Measurements from ENCODE around the gene RHNO1.
"Not testable (repeated sequence)": the region's sequence is repeated elsewhere in the genome, so short reads cannot be mapped to it uniquely, and the experiment has no call there.

Gene RHNO1

DNA sequence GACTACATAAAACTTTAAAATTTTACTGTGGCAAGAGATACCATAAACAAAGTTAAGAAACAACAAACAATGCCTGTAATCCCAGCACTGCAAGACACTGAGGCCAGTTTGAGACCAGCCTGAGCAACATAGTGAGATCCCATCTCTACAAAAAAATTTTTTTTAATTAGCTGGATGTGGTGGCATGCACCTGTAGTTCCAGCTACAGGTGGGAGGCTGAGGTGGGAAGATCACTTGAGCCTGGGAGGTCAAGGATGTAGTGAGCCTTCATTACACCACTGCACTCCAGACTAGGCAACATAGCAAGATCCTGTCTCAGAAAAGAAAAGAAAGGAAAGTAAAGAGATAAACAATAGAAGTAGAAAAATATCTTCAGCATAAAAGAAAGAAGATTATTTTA is 16.9 kb upstream of the RHNO1 start:
- no peak for DNase-seq

GRCh38 chr12:2862876-2863275 is 14.1 kb upstream of the RHNO1 start:
- no peak for DNase-seq

GRCh38 chr12:2863402-2863801 is 13.6 kb upstream of the RHNO1 start:
- DNase-seq: not testable (repeated sequence)

GRCh38 chr12:2864198-2864597 is 12.8 kb upstream of the RHNO1 start:
- no peak for DNase-seq

GRCh38 chr12:2868986-2869632 is 7.9 kb upstream of the RHNO1 start:
- not testable (repeated sequence) for DNase-seq

DNA sequence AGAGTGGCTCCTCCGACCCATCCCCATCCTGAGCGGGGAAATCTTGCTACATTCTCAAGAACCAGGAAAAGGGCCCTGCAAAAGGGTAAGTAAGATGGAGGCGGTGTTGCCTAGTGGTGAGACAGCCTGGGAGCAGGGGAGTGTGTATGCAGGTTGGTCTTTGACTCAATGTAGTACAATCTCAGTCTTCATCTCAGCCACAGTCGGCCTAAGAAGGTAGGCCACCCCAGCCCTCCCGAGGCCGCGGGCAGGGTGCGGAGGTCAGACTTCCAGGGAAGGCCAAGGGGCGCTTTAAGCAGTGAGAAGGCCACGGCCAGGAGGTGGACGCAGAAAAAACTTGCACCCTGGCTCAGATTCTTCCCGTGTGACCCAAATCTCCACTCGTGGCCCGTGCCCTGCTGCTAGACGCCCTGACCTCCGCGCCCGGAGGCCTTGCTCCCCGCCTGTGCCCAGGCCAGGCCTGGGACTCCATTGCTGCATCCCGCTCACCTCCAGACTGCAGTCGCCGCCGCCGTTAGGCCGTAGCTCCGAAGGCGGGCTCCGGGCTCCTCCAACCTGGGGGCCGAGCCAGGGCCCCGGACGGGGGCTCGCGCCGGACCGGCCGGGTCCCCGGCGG is 484 bp upstream of the RHNO1 start:
- peak in 1 of 5 donors; percentile 56 for DNase-seq

DNA sequence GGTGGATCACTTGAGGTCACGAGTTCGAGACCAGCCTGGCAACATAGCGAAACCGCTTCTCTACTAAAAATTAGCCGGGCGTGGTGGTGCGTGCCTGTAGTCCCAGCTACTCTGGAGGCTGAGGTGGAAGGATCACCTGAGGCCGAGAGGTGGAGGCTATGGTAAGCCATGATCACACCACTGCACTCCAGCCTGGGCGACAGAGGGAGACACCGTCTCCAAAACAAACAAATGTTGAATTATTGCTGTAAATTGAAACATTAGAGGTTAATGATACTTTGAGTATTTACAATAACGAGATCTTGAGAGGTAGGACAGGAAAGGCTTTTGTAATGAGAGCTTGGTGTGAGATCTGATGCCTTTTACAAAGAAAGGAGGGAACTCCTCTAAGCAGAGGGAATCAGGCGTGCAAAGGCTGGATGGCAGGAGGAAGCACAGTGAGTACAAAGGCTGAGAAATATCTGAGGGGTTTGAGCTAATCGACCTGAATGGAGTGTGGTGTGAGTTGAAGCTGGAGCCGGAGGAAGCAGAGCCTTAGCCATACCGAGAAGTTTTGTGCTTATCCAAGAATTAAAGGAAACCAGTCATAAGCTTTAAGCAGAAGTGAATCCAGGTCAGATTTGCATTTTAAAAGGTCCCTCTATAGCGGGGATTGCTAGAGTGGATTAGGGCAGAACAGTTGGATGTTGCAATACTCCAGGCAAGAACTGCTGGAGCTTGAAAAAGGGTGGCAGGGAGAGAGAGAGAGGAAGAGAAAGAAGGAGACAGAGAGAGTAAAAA is 1.1 kb downstream of the RHNO1 start:
- peak in 1 of 5 donors; percentile 59 for DNase-seq

DNA sequence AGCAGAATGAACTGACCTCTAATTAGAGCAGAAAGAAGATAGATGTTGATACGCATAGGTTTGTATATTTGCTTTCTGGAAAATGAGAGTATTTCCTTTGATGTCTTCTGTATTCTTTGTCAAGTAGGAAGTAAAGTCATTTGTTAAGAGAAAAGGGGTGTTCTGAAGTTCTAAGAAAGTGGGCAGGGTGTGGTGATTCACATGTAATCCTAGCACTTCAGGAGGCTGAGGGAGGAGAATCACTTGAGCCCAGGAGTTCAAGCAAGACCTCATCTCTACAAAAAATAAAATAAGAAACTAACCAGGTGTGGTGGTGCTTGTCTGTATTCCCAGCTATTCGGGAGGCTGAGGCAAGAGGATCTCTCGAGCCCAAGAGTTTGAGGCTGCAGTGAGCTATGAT is 2.8 kb downstream of the RHNO1 start:
- DNase-seq: peak in 1 of 5 donors; percentile 68

- no peak for DNase-seq
Measured at GRCh38 chr12:2884810-2885209, 7.8 kb downstream of the RHNO1 start.

DNA sequence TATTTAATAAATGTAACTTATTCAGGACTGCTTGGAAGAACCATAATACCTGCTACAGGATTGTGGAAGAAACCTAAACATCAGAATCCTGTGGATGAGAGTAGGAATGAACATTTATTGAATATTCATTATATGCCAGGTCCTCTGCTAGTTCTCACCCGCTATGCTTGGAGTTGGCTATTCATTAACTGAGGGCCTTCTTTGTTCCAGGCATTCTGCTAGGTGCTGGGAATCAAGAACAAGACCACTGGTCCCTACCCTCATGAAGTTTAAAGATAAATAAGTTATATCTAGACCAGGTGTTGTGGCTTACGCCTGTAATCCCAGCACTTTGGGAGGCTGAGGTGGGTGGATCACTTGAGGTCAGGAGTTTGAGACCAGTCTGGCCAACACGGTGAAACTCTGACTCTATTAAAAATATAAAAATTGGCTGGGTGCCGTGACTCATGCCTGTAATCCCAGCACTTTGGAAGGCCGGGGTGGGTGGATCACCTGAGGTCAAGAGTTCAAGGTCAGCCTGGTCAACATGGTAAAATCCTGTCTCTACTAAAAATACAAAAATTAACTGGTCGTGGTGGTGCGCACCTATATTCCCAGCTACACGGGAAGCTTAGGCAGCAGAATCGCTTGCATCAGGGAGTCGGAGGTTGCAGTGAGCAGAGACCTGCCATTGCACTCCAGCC is 9.9 kb downstream of the RHNO1 start:
- DNase-seq: no peak

GRCh38 chr12:2890001-2890387 is 13.0 kb downstream of the RHNO1 start:
- DNase-seq: no peak

- peak; percentile 96 to 98 (median 97) for DNase-seq
Measured at GRCh38 chr12:2890388-2891239, 13.6 kb downstream of the RHNO1 start, which contains the start of gene TULP3. TULP3 (plus strand) TSS chr12:2890891; CDS start chr12:2890948, 57 bp downstream.

DNA sequence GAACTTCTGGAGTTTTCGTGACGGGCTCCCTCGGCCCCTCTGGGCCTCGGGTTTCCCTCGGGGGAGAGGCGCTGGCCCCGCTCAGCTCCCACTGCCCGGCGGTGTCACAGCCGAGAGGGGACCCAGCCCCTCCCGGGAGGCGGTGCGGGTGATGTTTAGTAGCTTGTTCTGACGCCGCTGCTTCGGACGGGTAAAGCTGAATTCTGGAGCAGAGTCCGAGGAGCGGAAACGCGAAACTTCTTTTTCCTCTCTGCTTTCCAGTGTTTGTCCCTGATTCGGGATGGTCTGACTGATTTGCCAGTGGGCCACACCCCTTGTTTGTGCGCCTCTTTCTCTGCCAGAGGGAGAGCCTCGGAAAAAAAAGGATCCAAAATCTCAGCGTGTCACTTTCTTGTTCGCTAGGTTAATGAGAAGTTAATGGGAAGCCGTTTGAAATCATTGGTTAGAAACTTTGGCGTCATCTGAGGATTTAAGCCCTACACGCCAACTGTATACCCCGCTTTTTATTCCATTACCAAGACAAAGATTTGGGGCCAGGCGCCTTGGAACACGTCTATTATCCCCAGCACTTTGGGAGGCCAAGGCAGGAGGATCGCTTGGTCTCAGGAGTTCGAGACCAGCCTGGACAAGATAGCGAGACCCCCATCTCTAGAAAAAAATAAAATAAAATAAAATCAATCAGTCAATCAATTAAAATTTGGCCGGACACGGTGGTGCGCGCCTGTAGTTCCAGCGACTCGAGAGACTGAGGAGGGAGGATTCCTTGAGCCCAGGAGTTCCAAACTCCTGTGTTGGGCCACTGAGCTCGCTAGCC is 14.4 kb downstream of the RHNO1 start:
- DNase-seq: peak in 1 of 5 donors; percentile 16

DNA sequence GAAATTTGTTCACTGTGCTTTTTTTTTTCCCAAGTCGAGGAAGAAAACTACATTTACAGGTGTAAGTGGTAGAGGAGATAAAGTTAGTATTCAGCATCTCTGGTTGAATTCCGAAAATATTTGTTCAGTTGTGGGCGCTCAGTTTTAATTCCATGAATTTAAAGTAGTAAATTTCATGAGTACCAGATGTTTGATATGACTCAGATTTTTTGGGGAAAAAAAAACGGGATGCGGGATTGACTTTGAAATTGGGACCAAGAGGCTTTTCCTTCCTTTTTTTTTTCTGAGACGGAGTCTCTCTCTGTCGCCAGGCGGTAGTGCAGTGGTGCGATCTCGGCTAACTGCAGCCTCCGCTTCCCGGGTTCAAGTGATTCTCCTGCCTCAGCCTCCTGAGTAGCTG is 15.2 kb downstream of the RHNO1 start:
- DNase-seq: no peak

- DNase-seq: no peak
Measured at GRCh38 chr12:2893007-2893406, 16.0 kb downstream of the RHNO1 start.

DNA sequence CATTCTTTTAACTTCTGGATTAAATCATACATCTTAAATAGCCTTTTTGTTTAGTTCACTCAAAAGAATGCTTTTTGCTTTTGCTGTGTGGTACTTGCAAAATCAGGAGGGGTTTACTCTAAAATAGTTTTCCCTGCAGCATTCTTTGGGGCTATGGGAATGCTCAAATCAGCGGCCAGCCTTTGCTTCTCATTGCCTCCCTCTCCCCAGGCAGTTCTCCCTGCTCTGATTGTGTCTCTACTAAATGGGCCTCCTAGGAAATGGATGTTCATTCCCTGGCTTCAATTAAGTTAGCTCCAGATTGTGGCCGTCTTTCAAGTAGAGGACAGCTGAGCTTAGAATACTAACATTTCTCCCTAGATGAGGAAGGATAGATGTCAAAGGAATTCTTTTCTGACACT is 18.0 kb downstream of the RHNO1 start:
- no peak for DNase-seq

DNA sequence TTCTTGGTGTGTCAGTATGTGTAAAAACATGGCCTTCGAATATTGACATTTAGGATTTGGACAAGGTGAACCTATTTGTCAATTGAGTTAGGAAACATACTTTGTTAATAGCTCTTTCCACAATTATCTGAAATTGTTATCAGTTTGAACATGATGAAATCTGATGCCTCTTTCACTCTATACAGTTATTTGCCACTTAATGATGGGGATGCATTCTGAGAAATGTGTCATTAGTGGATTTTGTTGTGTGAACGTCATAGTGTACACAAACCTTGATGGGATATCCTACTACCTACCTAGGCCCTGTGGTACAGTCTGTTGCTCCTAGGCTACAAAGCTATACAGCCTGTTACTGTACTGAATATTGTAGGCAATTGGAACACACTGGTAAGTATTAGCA is 18.5 kb downstream of the RHNO1 start:
- DNase-seq: no peak

DNA sequence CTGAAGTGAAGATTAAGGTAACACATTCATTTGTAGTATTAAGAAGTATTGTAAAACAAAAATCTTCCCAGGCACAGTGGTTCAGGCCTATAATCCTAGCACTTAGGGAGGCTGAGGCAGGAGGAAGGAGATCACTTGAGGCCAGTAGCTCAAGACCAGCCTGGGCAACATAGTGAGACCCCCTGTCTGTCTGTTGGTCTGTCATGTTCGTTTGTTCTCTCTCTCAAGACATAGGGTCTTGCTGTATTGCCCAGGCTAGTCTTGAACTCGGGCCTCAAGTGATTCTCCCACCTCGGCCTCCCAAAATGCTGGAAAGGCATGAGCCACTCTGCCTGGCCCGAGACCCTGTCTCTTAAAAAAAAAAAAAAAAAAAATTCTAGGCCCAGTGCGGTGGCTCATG is 20.4 kb downstream of the RHNO1 start:
- DNase-seq: no peak

DNA sequence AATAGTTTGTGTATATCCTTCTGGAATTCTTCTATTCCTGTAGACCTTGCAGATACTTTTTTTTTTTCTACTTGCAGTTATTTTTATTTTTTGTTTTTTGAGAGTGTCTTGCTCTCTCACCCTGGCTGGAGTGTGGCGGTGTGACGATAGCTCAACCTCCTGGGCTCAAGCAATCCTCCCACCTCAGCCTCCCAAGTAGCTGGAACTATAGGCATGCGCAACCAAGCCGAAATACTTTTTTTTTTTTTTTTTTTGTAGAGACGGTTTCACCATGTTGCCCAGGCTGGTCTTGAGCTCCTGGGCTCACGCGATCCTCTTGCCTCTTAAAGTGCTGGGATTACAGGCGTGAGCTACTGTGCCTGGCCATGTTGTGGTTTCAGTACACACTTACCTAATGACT is 23.6 kb downstream of the RHNO1 start:
- DNase-seq: no peak

DNA sequence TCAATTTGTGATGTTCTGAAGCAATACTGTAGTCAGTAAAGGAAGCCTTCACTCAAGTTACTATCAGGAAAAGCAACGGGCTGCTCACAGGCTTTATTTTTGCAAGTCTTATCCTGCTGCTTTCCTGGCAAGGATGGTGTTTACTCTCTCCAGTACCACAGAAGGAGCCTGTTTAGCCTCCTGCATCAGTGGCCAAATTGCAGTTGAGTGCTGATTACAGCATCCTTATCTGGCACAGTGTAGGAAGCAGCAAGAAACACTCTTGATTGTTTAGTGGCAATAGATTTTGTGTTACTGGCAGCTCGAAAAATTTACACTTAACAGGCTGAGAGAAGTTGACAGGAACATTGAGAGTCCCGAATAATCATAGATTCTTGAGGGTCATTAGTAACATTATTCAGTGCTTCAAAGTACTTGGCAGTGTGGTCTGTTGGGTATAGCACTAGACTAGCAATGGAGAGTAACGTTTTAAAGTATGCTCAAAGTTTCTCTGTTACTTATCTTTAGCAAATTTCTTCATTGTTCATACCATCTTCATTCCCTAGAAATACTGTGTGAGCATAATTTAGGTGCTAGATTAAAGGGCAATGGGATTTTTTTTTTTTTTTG is 25.4 kb downstream of the RHNO1 start:
- DNase-seq: no peak

- DNase-seq: no peak
Measured at GRCh38 chr12:2904260-2904659, 27.2 kb downstream of the RHNO1 start.

Data from T-helper 1 cell (primary cell).